ENCODE results near the gene TBC1D9. TPM values are rescaled to one million over a fixed set of nuclear protein-coding genes. Genes with fewer than 3 reads are reported as not detected.

Gene TBC1D9
- total RNA-seq, 2 experiments from 2014 or later, result 0.07 to 0.11 TPM

- Mint-ChIP-seq H3K36me3 (ENCODE audit: low read depth) (no peaks in the 10 kb centered on the region), H3K4me3 (no peak overlapping the region), H3K27ac (no peak overlapping the region), H3K27me3 (peaks cover 3% of the 10 kb centered on the region), H3K9me3 (ENCODE audit: low read depth) (no peaks in the 10 kb centered on the region), H3K4me1 (peaks cover 18% of the 10 kb centered on the region)
- ChIA-PET POLR2A (no interaction called here), CTCF (interaction anchor here (0.6 kb wide), 2 partner anchors 517 to 1928 kb away, joined by 3 read pairs; no protein-coding TSS in a partner anchor)
- intact Hi-C loops (cut with DNase I, micrococcal nuclease), result no loop called here
- no peak for DNase-seq
- ATAC-seq, result no peak
Observed at GRCh38 chr4:140718241-140718952, 37.8 kb downstream of the TBC1D9 start.

DNA sequence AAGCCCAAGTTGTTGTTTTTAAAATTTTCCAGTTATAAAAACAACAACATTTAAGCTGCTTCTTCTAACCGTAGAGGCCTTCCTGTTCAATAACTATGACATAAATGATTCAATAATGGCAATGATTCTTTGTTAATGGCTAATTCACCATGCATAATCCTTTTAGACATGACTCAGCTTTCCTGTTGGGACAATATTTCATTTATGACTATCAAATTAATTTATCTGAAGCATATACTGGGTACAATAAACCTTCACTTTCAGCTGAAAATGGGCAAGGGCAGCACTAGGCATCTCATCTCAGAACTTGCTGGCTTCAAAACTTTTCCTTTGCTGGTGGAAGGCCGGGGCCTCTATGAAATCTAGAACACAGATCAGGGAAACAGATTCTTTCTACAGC lies 38.9 kb downstream of the TBC1D9 start:
- ChIA-PET POLR2A (no interaction called here), CTCF (no interaction called here)
- DNase-seq (no peak), ATAC-seq (no peak)
- Mint-ChIP-seq H3K27me3 (peaks cover 3% of the 10 kb centered on the region), H3K4me3 (no peak overlapping the region), H3K36me3 (ENCODE audit: low read depth) (no peaks in the 10 kb centered on the region), H3K9me3 (ENCODE audit: low read depth) (no peaks in the 10 kb centered on the region), H3K4me1 (peaks cover 18% of the 10 kb centered on the region), H3K27ac (no peak overlapping the region)
- intact Hi-C loops (cut with DNase I, micrococcal nuclease), result no loop called here

DNA sequence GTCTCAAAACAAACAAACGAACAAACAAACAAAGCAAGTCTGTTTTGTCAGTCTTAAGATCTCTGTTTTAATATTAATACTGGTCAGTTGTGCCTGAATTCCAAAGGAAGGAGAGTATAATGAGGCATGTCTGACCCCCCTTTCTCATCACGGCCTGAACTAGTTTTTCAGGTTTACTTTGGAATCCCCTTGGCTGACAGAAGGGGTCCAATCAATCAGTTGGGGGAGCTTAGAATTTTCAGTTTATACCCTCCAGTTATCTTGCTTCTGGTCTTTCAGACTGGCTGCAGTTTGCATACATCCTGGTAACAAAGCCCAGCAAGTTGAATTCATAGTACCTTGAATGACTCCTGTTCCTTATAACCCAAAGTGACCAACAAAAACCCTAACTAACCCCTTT lies 41.1 kb downstream of the TBC1D9 start:
- ATAC-seq (no peak), DNase-seq (no peak)
- ChIA-PET CTCF (no interaction called here), POLR2A (no interaction called here)
- no peaks in the 10 kb centered on the region for H3K36me3 Mint-ChIP-seq (ENCODE audit: low read depth)
- no peaks in the 10 kb centered on the region for H3K27me3 Mint-ChIP-seq
- intact Hi-C loops (cut with DNase I, micrococcal nuclease), result no loop called here
- H3K9me3 Mint-ChIP-seq (ENCODE audit: low read depth), result no peaks in the 10 kb centered on the region
- H3K4me1 Mint-ChIP-seq, result peaks cover 13% of the 10 kb centered on the region
- H3K27ac Mint-ChIP-seq, result no peak overlapping the region
- no peak overlapping the region for H3K4me3 Mint-ChIP-seq

DNA sequence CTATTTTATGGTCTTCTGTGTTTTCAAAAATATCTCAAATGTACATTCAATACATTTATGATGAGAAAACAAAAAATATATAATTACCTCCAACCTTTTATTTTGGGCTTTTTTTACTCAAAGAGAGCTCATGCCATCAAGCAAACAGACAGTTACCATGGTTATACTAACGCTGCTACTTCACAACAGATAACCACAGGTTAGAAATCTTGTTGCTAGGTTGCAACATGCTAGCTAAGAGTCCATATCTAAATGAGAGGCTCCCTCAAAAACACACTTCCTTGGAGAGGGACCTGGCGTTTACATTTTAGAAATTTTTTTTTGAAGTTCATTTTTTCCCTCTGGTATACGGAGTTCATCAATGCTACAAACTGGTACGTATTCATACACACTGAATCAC lies 44.3 kb downstream of the TBC1D9 start:
- Mint-ChIP-seq H3K4me3 (no peak overlapping the region), H3K4me1 (peaks cover 7% of the 10 kb centered on the region), H3K27me3 (no peaks in the 10 kb centered on the region), H3K36me3 (ENCODE audit: low read depth) (no peaks in the 10 kb centered on the region), H3K9me3 (ENCODE audit: low read depth) (no peaks in the 10 kb centered on the region), H3K27ac (no peak overlapping the region)
- no peak for ATAC-seq
- ChIA-PET CTCF (interaction anchor here (1.4 kb wide), 1 partner anchor 10 kb away, joined by 4 read pairs; no protein-coding TSS in a partner anchor), POLR2A (interaction anchor here (0.6 kb wide), 1 partner anchor 139 kb away, joined by 3 read pairs; no protein-coding TSS in a partner anchor)
- intact Hi-C loops (cut with DNase I, micrococcal nuclease), result no loop called here
- no peak for DNase-seq

- no peak for DNase-seq
- intact Hi-C loops (cut with DNase I, micrococcal nuclease), result no loop called here
- no peaks in the 10 kb centered on the region for H3K9me3 Mint-ChIP-seq (ENCODE audit: low read depth)
- POLR2A ChIA-PET, result no interaction called here
- peaks cover 7% of the 10 kb centered on the region for H3K4me1 Mint-ChIP-seq
- H3K27me3 Mint-ChIP-seq, result no peaks in the 10 kb centered on the region
- no peak overlapping the region for H3K4me3 Mint-ChIP-seq
- ATAC-seq, result no peak
- CTCF ChIA-PET, result no interaction called here
- H3K27ac Mint-ChIP-seq, result no peak overlapping the region
- no peaks in the 10 kb centered on the region for H3K36me3 Mint-ChIP-seq (ENCODE audit: low read depth)
Observed at GRCh38 chr4:140710908-140711622, 45.1 kb downstream of the TBC1D9 start.

DNA sequence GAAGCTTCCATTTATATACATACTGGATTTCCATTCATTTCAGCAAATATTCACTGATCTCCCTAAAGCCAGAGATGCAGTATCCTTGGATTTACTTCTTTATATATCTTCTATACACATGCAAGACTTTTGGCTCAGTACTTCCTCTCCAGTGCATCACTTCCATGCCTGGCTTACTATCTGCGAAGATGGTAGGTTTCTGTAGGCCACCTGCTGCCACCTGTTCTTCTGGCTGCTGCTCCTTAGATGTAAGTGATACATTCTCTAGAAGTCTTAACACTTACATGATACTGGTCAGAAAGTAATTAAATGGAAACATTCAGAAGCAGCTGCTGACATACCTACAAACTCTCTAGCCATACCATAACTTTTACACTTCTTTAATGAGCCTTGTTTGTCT lies 48.9 kb downstream of the TBC1D9 start:
- no peak overlapping the region for H3K27ac Mint-ChIP-seq
- H3K4me3 Mint-ChIP-seq, result no peak overlapping the region
- H3K9me3 Mint-ChIP-seq (ENCODE audit: low read depth), result no peaks in the 10 kb centered on the region
- intact Hi-C loops (cut with DNase I, micrococcal nuclease), result no loop called here
- POLR2A ChIA-PET, result no interaction called here
- DNase-seq (no peak), ATAC-seq (no peak)
- H3K27me3 Mint-ChIP-seq, result no peaks in the 10 kb centered on the region
- no peaks in the 10 kb centered on the region for H3K36me3 Mint-ChIP-seq (ENCODE audit: low read depth)
- CTCF ChIA-PET, result no interaction called here
- H3K4me1 Mint-ChIP-seq, result peaks cover 7% of the 10 kb centered on the region

GRCh38 chr4:140706665-140707064 lies 49.5 kb downstream of the TBC1D9 start:
- DNase-seq (no peak), ATAC-seq (no peak)
- intact Hi-C loops (cut with DNase I, micrococcal nuclease), result no loop called here
- Mint-ChIP-seq H3K27ac (no peak overlapping the region), H3K9me3 (ENCODE audit: low read depth) (no peaks in the 10 kb centered on the region), H3K4me3 (no peak overlapping the region), H3K27me3 (no peaks in the 10 kb centered on the region), H3K36me3 (ENCODE audit: low read depth) (no peaks in the 10 kb centered on the region), H3K4me1 (peaks cover 7% of the 10 kb centered on the region)
- CTCF ChIA-PET, result no interaction called here
- POLR2A ChIA-PET, result no interaction called here

DNA sequence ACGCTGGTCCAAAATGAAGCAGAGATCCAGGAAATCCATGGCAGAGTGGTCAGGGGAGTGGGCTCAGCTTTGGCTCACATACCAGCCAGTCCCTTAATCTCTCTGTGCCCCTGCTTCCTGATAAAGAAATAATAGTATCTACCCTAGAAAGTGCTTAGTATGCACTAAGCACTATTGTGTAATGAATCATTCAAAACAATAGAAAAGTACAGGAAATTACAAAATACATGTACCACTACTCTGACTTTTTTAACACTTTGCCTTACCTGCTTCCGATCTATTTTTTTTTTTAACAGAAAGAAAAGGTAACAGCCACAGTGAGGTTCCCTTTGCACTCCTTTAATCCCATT lies 49.9 kb downstream of the TBC1D9 start:
- Mint-ChIP-seq H3K27ac (no peak overlapping the region), H3K9me3 (ENCODE audit: low read depth) (no peaks in the 10 kb centered on the region), H3K27me3 (no peaks in the 10 kb centered on the region), H3K4me1 (peaks cover 6% of the 10 kb centered on the region), H3K36me3 (ENCODE audit: low read depth) (no peaks in the 10 kb centered on the region), H3K4me3 (no peak overlapping the region)
- intact Hi-C loops (cut with DNase I, micrococcal nuclease), result no loop called here
- POLR2A ChIA-PET, result no interaction called here
- CTCF ChIA-PET, result no interaction called here
- DNase-seq, result no peak
- no peak for ATAC-seq

GRCh38 chr4:140705625-140706275 lies 50.4 kb downstream of the TBC1D9 start:
- no peaks in the 10 kb centered on the region for H3K9me3 Mint-ChIP-seq (ENCODE audit: low read depth)
- no peaks in the 10 kb centered on the region for H3K27me3 Mint-ChIP-seq
- intact Hi-C loops (cut with DNase I, micrococcal nuclease), result no loop called here
- no peak for DNase-seq
- CTCF ChIA-PET, result no interaction called here
- H3K36me3 Mint-ChIP-seq (ENCODE audit: low read depth), result no peaks in the 10 kb centered on the region
- peaks cover 1% of the 10 kb centered on the region for H3K4me1 Mint-ChIP-seq
- H3K27ac Mint-ChIP-seq, result no peak overlapping the region
- H3K4me3 Mint-ChIP-seq, result no peak overlapping the region
- no peak for ATAC-seq
- POLR2A ChIA-PET, result no interaction called here

DNA sequence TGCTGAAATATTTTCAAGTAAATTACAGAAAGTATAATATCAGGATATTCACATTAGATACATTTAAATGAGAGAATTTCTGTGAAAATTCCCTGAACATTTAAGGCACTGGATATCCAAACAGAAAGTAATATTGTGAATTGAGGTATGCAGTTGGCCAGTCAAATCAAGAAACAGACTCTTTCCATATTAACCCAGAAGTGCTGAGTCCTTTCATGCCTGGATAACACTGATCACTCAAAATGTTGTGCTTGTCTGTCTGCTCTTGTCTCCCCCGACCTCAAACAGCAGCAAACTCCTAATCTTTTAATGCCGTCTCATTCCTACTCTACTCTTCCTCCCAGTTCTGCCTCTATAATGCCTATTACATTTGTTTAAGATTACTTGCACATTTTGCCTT lies 51.2 kb downstream of the TBC1D9 start:
- Mint-ChIP-seq H3K4me1 (no peaks in the 10 kb centered on the region), H3K27ac (no peak overlapping the region), H3K27me3 (no peaks in the 10 kb centered on the region), H3K9me3 (ENCODE audit: low read depth) (no peaks in the 10 kb centered on the region), H3K4me3 (no peak overlapping the region), H3K36me3 (ENCODE audit: low read depth) (no peaks in the 10 kb centered on the region)
- DNase-seq, result no peak
- ATAC-seq, result no peak
- POLR2A ChIA-PET, result no interaction called here
- CTCF ChIA-PET, result no interaction called here
- intact Hi-C loops (cut with DNase I, micrococcal nuclease), result no loop called here

DNA sequence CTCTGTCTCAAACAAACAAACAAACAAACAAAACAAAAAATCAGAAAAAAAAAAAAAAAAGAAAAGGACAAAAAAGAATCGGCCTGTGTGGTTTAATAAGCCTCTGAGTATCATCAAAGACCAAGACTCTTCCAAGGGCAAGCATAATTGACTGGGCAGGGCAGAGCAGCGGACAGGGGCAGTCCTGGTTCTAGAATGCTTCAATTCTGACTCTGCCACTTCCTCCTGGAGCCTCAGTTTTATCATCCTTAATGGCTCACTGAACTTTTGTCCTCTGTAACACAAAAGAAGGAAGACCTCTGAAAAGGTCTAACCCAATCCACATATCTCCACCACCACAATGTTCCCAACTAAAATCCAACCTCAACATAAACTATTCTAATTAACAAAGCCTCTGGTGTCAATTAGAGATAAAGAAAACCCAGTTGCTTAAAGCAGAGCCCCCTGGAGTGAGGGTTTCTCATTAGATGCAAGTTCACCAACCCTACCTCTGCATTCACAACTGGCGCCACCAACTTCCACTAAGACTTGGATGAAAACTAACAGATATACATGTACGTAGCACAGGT lies 51.7 kb downstream of the TBC1D9 start:
- H3K36me3 Mint-ChIP-seq (ENCODE audit: low read depth), result no peaks in the 10 kb centered on the region
- CTCF ChIA-PET, result no interaction called here
- ATAC-seq (no peak), DNase-seq (no peak)
- no peaks in the 10 kb centered on the region for H3K27me3 Mint-ChIP-seq
- no peak overlapping the region for H3K4me3 Mint-ChIP-seq
- POLR2A ChIA-PET, result no interaction called here
- intact Hi-C loops (cut with DNase I, micrococcal nuclease), result no loop called here
- no peaks in the 10 kb centered on the region for H3K9me3 Mint-ChIP-seq (ENCODE audit: low read depth)
- no peaks in the 10 kb centered on the region for H3K4me1 Mint-ChIP-seq
- H3K27ac Mint-ChIP-seq, result no peak overlapping the region

- Mint-ChIP-seq H3K4me1 (no peaks in the 10 kb centered on the region), H3K4me3 (no peak overlapping the region), H3K27me3 (no peaks in the 10 kb centered on the region), H3K36me3 (ENCODE audit: low read depth) (no peaks in the 10 kb centered on the region), H3K9me3 (ENCODE audit: low read depth) (no peaks in the 10 kb centered on the region), H3K27ac (no peak overlapping the region)
- ChIA-PET POLR2A (no interaction called here), CTCF (no interaction called here)
- ATAC-seq, result no peak
- no peak for DNase-seq
- intact Hi-C loops (cut with DNase I, micrococcal nuclease), result no loop called here
Observed at GRCh38 chr4:140703463-140703862, 52.7 kb downstream of the TBC1D9 start.

Measured in activated CD4-positive, alpha-beta T cell treated with anti-CD3 and anti-CD28 coated beads for 36 hours (primary cell).